Esophagus (tissue), 2 donors: ENCODE data around the gene TP53I13. TPM values are rescaled to one million over a fixed set of nuclear protein-coding genes. Genes with fewer than 3 reads are reported as not detected.

Experiments used
- H3K27ac ChIP-seq, 2 donors: one replicate each; pipeline ENCODE4 v1.5.1; 2013; ENCODE audit warnings: low read depth in 2 of 2, mild to moderate bottlenecking in 2 of 2, inconsistent platforms in 1 of 2, low read length in 1 of 2, moderate library complexity in 1 of 2
- H3K27me3 ChIP-seq, 2 donors: one replicate each; pipeline ENCODE4 v1.6.1; 2013; ENCODE audit warnings: low read length in 2 of 2, control low read depth in 1 of 2, mild to moderate bottlenecking in 1 of 2; ENCODE audit not compliant: insufficient read depth in 2 of 2, control insufficient read depth in 1 of 2
- H3K36me3 ChIP-seq, 2 donors: one replicate each; pipeline ENCODE4 v1.6.1; 2013; ENCODE audit warnings: low read length in 1 of 2; ENCODE audit not compliant: control insufficient read depth in 2 of 2, insufficient read depth in 2 of 2
- H3K4me1 ChIP-seq, 2 donors: one replicate each; pipeline ENCODE4 v1.6.1; 2013; ENCODE audit warnings: low read length in 1 of 2; ENCODE audit not compliant: control insufficient read depth in 2 of 2, insufficient read depth in 2 of 2
- H3K4me3 ChIP-seq, 2 donors: one replicate each; pipeline ENCODE4 v1.5.1; 2013; ENCODE audit warnings: low read length in 2 of 2, mild to moderate bottlenecking in 2 of 2, low read depth in 1 of 2, moderate library complexity in 1 of 2
- H3K9me3 ChIP-seq, 2 donors: one replicate each; pipeline ENCODE4 v1.6.1; 2013; ENCODE audit warnings: mild to moderate bottlenecking in 2 of 2, low read depth in 1 of 2, low read length in 1 of 2, moderate library complexity in 1 of 2; ENCODE audit not compliant: control insufficient read depth in 2 of 2, insufficient read depth in 1 of 2
- WGBS, 2 donors: extraction: QIAGEN DNeasy Blood & Tissue Kit; methylation state at CpG; one replicate each; pipeline ENCODE4 v1.1.7; 2013; 5-methylcytosine and 5-hydroxymethylcytosine counted together
- polyA plus RNA-seq, 2 donors: library from polyadenylated mRNA; stranded (reverse); fragments of 200-250 nt; gene quantifications; one replicate each; pipeline ENCODE4 v1.2.3, GENCODE V29; 2013
- donor health status: healthy with polysubstance abuse.
- donor health status: Bipolar disorder and iron deficiency.

Gene TP53I13
- polyA plus RNA-seq, 2 donors: 30.1 to 43.7 TPM

GRCh38 chr17:29579866-29580771, 11.6 kb downstream of the TP53I13 start:
- H3K36me3 ChIP-seq: peaks cover 6 to 54% of the 10 kb centered on the region in 2 donors
- H3K4me3 ChIP-seq: no peak overlapping the region
- peak overlapping the region; percentile 1 to 27 for H3K27ac ChIP-seq
- H3K9me3 ChIP-seq: no peaks in the 10 kb centered on the region
- 55 to 57% methylated on average over 15 of the region's 15 CpGs for WGBS, 2 donors
- no peaks in the 10 kb centered on the region for H3K27me3 ChIP-seq
- H3K4me1 ChIP-seq: peaks cover 7 to 29% of the 10 kb centered on the region in 2 donors

DNA sequence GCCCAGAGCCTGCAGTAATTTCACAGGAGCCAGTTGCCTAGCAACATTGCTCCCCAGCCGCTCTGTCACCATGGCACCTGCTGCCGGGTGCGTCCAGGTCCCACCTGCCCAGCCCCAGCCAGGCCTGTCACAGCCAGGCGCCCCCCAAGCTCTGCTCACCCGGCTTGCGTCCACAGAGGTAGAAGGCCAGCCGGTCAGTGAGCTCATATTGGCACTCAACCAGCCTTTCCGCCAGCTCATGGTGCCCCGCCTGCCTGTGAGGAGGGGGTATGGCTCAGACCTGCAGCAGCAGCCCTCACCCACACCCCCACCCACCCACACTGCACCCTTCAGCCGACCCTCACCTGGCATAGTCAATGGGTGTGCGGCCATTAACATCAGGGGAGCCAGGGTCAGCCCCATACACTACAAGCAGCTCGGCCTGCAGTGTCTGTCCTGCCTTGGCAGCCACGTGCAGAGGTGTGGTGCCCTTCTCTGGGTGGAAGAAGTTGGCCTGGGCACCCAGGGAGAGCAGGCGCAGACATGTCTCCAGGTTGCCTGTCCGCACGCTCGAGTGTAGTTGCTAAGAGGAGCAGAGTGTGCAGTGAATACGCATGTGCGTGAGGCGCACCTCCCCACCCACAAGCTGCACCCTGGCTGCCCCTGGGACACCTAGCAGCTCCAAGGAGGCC, 13.2 kb downstream of the TP53I13 start:
- WGBS, 2 donors: 53 to 70% methylated on average over 20 of the region's 20 CpGs
- H3K36me3 ChIP-seq: peaks cover 2 to 38% of the 10 kb centered on the region in 2 donors

GRCh38 chr17:29582254-29582765, 13.8 kb downstream of the TP53I13 start:
- Histone ChIP-seq H3K36me3 (peaks cover 2 to 32% of the 10 kb centered on the region in 2 donors), H3K9me3 (no peaks in the 10 kb centered on the region)
- 59 to 76% methylated on average over 10 of the region's 10 CpGs for WGBS, 2 donors

More for the DNA sequence above, 13.2 kb downstream of the TP53I13 start:
- H3K4me3 ChIP-seq: no peak overlapping the region
- H3K27ac ChIP-seq: peak overlapping the region; percentile 50 to 68
- no peaks in the 10 kb centered on the region for H3K9me3 ChIP-seq
- H3K27me3 ChIP-seq: no peaks in the 10 kb centered on the region
- peaks cover 7 to 33% of the 10 kb centered on the region in 2 donors for H3K4me1 ChIP-seq

DNA sequence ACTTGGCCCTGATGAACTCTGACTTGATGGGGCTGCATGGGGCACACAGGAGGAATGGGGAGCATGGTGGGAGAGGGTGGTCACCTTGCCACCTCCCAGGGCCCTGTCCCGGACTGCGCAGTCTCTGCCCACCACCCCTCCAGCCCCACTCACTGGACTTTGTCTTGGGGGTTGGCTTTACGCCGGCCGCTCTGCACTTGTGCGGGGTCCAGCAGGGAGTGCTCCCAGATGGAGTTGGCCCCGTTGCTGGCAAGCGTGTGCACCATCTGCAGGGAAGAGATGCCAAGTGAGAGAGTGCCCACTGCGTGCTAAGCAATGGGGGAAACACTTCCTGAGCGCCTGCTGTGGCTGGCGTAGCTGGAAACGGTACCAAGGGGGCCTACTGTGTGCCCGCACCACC, 14.3 kb downstream of the TP53I13 start:
- Histone ChIP-seq H3K27me3 (no peaks in the 10 kb centered on the region), H3K4me1 (peaks cover 7 to 40% of the 10 kb centered on the region in 2 donors), H3K36me3 (peaks cover 2 to 32% of the 10 kb centered on the region in 2 donors), H3K4me3 (no peak overlapping the region), H3K27ac (peak overlapping the region in 1 of 2 donors; percentile 67), H3K9me3 (no peaks in the 10 kb centered on the region)
- WGBS, 2 donors: 93% methylated on average over 13 of the region's 13 CpGs

More at GRCh38 chr17:29582254-29582765, 13.8 kb downstream of the TP53I13 start:
- peak overlapping the region in 1 of 2 donors; percentile 67 for H3K27ac ChIP-seq
- H3K4me3 ChIP-seq: no peak overlapping the region
- H3K4me1 ChIP-seq: peaks cover 7 to 38% of the 10 kb centered on the region in 2 donors
- no peaks in the 10 kb centered on the region for H3K27me3 ChIP-seq

DNA sequence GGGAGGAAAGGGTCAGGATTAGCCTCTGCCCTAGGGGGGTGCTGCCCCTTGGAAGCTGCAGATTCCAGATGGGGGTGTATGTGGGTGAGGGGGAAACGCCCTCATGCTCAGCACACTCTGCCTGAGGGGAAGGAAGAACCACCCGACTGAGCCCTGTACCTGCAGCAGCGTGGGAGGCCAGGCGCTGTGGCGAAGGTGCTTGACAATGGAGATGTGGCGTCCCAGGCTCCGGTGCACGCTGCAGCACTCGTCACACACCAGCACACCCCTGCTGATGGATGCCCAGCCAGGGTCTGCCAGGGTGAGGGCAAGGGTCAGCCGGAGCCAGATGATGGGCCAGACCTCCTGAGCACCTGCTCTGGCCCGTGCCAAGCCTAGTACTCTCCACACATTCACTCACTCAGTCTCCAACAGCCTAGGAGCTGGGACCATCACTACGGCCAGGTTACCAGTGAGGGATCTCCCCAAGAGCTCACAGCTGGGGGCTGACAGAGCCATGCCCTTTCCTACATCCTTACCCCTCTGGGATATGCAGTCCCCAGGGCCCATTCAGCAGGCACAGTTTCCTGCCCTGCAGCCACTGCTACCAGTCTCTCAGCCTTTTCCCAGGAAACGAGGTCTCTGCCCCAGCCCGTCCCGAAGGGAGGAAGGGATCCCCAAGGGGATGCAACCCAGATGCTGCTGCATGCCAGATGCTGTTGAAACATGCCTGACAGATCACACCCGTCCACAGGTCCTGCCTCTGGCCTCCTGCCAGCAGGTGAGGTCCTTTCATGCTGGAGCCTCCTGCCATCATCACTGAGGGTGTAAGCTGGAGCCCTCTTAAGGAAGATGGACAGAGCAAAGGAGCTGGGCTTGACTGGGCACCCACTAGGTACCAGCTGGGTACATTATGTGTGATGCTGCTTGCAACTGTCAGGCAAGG, 15.1 kb downstream of the TP53I13 start:
- peak overlapping the region; percentile 40 to 50 for H3K27ac ChIP-seq
- peaks cover 13 to 48% of the 10 kb centered on the region in 2 donors for H3K4me1 ChIP-seq
- no peaks in the 10 kb centered on the region for H3K9me3 ChIP-seq
- H3K4me3 ChIP-seq: no peak overlapping the region
- peaks cover 2 to 24% of the 10 kb centered on the region in 2 donors for H3K36me3 ChIP-seq
- H3K27me3 ChIP-seq: no peaks in the 10 kb centered on the region
- WGBS, 2 donors: 65 to 77% methylated on average over 16 of the region's 16 CpGs

DNA sequence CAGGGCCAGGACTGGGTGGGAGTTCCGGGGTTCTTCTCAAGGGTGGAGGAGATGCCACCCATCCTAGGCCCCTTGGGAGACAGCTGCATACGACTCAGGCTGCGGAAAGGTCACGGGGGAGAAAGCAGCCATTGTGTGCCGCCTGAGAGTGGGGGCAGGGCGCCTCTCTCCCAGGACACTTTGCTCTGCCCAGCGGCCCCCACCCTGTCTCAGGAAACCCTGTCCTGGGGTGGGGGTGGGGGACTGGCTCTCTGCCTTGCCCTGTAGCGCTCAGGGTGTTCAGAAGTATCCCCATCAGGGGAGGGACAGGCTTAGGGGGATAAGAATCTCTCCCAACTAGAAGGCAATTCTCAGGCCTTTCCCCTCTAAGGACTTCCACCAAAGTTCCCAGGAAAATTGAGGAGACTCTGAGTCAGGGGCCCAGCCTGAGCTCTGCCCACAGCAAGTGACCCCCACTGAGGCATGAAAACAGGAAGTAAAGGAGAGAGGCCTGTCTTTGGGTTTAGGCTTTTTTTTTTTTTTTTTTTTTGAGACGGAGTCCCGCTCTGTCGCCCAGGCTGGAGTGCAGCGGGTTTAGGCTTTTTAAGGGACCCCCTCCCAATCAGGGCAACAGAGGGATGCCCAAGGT, 16.1 kb downstream of the TP53I13 start:
- Histone ChIP-seq H3K4me3 (no peak overlapping the region), H3K27ac (peak overlapping the region; percentile 11 to 50), H3K27me3 (no peaks in the 10 kb centered on the region), H3K36me3 (peaks cover 2 to 16% of the 10 kb centered on the region in 2 donors), H3K9me3 (no peaks in the 10 kb centered on the region), H3K4me1 (peaks cover 13 to 48% of the 10 kb centered on the region in 2 donors)
- WGBS, 2 donors: 67 to 75% methylated on average over 12 of the region's 12 CpGs

DNA sequence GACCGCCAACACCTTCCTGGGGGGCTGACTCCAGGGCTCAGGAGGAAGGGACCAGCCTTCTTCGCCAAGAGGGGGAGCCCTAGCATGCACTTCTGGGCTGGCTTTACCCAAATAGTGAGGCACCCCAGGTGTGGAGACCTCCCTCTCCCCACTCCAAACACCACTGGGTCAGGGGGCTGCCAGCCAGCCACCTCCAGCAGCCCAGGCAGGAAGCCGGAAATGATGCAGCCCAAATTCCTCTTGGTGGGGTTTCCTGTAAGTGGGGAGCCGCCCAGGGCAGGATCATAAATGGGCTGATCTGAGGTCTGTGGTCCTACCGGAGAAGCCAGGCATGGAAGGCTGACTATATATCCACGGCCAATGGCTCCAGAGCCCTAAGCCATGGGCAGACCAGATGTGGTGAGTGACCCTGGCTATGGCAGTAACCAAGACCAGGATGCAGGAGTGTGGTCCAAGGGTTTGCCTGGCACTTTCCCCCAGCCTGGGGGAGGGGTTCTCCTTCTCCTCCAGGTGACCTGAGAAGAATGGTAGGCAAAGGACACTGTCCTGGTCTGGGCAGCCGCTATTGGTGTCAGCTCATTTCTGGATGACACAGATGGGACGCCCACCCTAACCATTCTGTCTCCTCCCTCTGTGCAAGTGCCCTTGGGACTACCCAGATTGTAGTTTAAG, 16.7 kb downstream of the TP53I13 start:
- 70 to 76% methylated on average over 8 of the region's 8 CpGs for WGBS, 2 donors
- no peaks in the 10 kb centered on the region for H3K9me3 ChIP-seq
- H3K27ac ChIP-seq: peak overlapping the region; percentile 11 to 50
- no peaks in the 10 kb centered on the region for H3K27me3 ChIP-seq
- peak overlapping the region in 1 of 2 donors; percentile 5 for H3K4me3 ChIP-seq
- H3K36me3 ChIP-seq: peaks cover 2 to 16% of the 10 kb centered on the region in 2 donors
- H3K4me1 ChIP-seq: peaks cover 15 to 53% of the 10 kb centered on the region in 2 donors

GRCh38 chr17:29586676-29587469, 18.4 kb downstream of the TP53I13 start:
- H3K27ac ChIP-seq: peak overlapping the region in 1 of 2 donors; percentile 19
- peaks cover 19 to 58% of the 10 kb centered on the region in 2 donors for H3K4me1 ChIP-seq
- peaks cover 2 to 7% of the 10 kb centered on the region in 2 donors for H3K36me3 ChIP-seq
- H3K4me3 ChIP-seq: no peak overlapping the region
- no peaks in the 10 kb centered on the region for H3K9me3 ChIP-seq
- WGBS, 2 donors: 50 to 73% methylated on average over 7 to 9 of the region's 9 CpGs
- no peaks in the 10 kb centered on the region for H3K27me3 ChIP-seq
